Activated CD4-positive, alpha-beta T cell treated with anti-CD3 and anti-CD28 coated beads, Interleukin-2, amount 50 U/mL, for 24 hours (primary cell): ENCODE data around the gene GBP1.
"Not testable (repeated sequence)": the region's sequence is repeated elsewhere in the genome, so short reads cannot be mapped to it uniquely, and the experiment has no call there.

Source experiments
- DNase-seq, 2 donors: peaks; one replicate each; pipeline ENCODE4 v3.0.0-alpha.2; 2020; ENCODE audit warnings: low read depth in 1 of 2, low spot score in 1 of 2

The GBP1 gene

GRCh38 chr1:89065079-89065868 is at the start of gene GBP1:
Gene GBP1, minus strand, starts transcription at chr1:89065208. Its CDS starts 1,974 bp downstream, at chr1:89063234.
- no peak for DNase-seq

GRCh38 chr1:89114662-89115061 is 49.7 kb upstream of the GBP1 start:
- DNase-seq = no peak

DNA sequence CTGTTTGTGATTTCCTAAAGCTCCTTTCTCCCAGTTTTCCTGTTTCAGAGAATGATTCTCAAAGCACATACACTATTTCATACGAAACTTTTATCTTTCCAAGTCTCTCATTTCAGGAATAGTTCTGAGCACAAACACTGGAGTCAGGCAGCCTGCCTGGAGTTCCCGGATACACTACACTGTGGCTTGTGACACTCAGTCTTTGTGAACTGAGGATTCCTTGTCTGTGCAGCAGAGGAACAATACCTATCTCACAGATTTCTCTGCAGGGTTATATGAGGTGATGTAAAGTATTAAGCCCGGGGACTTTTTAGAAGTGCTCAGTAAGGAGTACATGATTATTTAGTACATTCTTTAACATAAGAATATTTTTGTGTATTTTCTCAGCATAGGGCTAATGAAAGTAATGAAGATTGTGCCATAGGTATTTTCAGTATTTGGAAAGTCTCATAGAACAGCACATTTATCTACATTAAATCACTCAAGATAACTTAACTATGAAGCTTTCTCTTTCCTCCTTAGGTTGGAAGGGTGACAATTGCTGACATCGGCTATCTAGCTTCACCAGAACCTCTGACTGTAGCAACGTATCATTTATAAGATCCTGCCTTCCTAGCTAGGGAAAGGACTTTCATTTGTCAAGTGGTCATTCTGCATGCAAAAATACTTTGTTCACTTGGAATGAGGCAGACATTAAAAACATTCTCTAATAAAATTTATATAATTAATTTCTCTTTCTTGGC is 48.0 kb upstream of the GBP1 start:
- DNase-seq = no peak

- DNase-seq = no peak
These were observed 39.7 kb upstream of the GBP1 start for GRCh38 chr1:89104687-89105086.

GRCh38 chr1:89104147-89104546 is 39.1 kb upstream of the GBP1 start:
- DNase-seq = no peak

DNA sequence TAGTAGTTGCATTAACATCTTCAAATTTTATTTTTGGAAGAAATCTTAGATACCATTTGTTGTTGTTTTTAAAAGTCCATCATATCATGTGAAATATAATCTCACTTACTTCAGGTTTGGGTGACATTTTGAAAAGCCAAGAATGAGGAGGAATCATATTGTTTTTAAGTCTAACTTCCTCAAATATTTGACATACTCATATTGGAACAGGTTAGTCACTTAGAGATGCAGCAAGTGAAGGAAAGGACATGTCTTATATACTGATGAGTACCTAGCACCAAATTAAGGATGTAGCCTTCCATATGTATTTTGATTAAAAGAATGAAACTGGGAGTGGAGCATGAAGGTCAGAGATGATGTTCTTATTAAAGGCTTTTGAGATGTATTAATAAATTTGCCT is 37.0 kb upstream of the GBP1 start:
- DNase-seq = no peak

GRCh38 chr1:89100412-89100811 is 35.4 kb upstream of the GBP1 start:
- no peak for DNase-seq

- no peak for DNase-seq
These were observed 33.8 kb upstream of the GBP1 start for GRCh38 chr1:89098857-89099256.

DNA sequence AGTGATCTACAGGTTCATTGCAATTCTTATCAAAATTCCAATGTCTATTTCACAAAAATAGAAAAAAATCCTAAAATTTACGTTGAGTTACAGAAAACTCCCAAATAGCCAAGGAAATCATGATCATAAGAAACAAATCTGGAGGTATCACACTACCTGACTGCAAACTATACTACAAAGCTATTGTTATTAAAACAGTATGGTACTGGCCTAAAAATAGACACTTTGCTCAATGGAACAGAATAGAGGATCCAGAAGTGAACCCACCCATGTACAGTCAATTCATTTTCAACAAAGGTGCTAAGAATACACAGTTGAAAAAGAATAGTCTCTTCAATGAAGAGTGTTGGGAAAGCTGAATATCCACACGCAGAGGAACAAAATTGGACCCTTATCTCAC is 30.7 kb upstream of the GBP1 start:
- no peak for DNase-seq

DNA sequence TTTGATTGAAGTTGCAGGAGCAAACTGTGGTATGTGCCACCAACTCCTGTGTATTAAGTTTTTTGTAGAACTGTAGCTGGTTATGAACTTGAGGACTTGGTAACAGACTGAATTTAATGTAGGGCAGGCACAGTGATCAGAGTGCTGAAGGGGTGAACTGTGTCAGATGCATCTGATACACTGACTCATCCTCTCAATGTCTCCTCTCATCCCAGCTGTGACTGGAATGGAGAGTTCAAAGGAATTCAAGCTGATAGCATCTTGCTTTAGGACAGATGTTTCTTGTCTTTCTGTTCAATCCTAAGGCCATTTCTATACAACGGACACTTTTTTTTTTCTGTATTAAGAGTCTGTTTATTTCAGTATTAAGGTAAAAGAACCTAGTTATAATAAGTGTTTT is 25.0 kb upstream of the GBP1 start:
- no peak for DNase-seq

GRCh38 chr1:89088572-89088971 is 23.6 kb upstream of the GBP1 start:
- no peak for DNase-seq

GRCh38 chr1:89087241-89087640 is 22.2 kb upstream of the GBP1 start:
- no peak for DNase-seq

DNA sequence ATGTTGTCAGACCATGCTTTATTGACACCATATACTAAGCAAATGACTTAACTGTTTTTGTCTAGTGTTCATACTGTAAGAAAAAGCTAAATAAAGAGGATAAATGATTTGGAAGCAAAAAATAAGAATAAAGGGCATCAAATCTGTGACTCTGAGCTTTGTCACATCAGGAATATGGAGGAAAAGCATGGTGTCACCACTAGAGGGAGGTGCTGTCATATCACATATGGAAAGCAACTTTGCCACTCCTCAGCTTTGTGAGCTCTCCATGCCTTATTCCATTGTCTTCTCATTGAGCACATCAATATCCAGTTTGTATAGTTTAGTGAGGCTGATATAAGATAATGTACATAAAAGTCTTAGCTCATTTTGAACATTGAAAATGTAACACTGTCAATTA is 20.8 kb upstream of the GBP1 start:
- DNase-seq = no peak

DNA sequence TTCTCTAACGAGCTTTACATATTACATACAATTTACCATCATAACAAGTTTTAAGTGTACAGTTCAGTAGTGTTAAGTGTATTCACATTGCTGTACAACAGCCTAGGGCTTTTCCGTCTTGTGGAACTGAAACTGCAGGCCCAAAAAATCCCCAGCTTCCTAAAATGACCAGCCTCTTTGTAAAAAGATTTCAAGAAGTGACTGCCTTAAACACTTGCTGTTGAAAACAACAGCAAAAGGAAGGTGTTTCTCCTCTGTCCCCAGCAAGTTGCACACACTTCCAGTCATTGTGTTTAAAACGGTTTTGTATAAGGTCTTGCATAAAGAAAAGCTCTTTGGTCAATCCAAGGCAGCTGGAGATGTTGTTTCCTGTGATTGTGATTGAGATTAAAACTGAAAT is 16.0 kb upstream of the GBP1 start:
- DNase-seq = no peak

DNA sequence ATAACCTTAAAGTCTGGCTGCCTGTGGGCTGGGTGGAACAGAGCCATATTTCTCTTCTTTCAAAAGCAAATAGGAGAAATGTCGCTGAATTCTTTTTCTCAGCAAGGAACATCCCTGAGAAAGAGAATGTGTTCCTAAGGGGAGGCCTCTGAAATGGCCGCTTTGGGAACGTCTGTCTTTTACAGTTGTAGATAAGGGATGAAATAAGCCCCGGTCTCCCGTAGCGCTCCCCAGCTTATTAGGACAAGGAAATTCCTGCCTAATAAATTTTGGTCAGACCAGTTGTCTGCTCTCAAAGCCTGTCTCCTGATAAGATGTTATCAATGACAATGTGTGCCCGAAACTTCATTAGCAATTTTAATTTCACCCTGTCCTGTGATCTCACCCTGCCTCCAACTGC is 15.1 kb upstream of the GBP1 start:
- not testable (repeated sequence) for DNase-seq

- not testable (repeated sequence) for DNase-seq
These were observed 7.6 kb upstream of the GBP1 start for GRCh38 chr1:89072466-89073065.

DNA sequence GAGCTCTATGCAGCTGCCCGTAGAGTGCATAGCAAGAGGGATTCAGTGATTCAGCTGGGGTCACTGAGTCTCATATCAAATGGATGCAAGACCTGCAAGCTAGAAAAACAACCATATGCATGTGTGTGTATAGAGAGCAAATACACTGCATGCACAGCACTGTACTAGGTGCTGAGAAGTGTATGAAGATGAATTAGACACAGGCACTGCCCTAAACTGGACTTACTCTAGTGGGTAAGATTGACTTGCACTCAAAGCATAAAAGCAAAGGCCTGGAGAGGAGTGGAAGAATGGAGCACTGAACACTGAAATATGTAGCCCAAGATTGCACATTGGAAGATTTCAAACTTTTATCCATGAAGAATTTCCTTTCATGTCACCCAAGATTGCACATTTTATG is 5.5 kb upstream of the GBP1 start:
- DNase-seq = no peak

DNA sequence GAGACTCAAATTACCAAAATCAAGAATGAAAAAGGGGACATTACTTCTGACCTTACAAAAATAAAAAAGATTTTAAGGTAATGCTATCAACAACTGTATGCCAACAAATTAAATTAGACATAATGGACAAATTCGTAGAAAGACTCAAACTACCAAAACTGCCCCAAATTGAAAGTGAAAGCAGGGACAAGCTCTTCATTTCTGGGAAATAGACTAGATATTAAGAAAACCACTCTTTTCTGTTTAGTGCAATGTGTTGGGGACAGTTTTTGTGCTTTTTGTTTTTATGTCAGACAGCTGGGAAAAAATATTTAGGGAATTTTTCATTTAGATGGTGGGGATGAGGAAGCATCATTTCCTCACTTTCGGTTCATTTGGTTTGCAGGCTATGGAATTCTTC is 4.9 kb upstream of the GBP1 start:
- no peak for DNase-seq

GRCh38 chr1:89068291-89068690 is 3.3 kb upstream of the GBP1 start:
- no peak for DNase-seq

DNA sequence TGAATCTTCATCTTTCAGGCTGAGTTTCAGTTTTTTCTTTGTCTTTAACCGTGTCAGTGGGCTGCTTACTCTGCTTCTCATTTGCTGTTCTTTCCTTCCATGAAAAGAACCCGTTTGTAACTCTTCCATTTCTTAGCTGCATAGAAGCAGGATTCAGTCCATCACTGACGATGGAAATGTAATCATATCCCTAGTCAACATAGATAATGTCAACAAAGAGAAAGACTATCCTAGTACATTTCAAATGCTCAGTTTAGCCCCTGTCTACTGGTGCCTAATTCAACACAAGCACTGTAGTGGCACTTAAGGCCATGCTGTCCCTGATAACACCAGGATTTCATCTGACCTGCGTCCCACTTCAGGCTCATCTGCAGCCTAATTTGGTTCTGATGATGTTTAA is 376 bp downstream of the GBP1 start:
- no peak for DNase-seq

DNA sequence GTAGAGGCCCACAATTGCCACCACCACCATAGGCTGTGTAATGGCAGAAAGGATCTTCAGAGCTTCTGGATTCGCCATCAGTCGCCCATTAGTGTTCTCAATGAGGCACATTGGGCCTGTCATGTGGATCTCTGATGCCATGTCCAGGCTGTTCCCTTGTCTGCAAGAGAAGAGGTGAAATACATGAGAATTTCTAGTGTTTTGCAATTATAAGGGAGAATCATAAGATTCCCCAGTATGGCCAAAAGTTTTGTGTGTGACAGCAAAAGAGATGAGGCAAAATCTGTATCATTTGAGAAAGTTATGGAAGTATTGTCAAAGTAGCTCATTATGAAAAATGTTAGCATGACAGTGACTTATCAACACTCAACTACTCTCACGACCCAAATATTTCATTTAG is 1.9 kb downstream of the GBP1 start:
- no peak for DNase-seq

- no peak for DNase-seq
These were observed 4.9 kb downstream of the GBP1 start for GRCh38 chr1:89060091-89060490.
